Sigmoid colon (tissue), 4 donors: ENCODE data around the gene POLR1A.

ENCODE experiments used
- POLR2AphosphoS5 ChIP-seq, 4 donors: sonication (generic); formaldehyde crosslinking; IDR thresholded peaks; one replicate each; pipeline ENCODE4 v1.6.1; 2017; ENCODE audit warnings: antibody characterized with exemption in 4 of 4
- TF ChIP-seq, protein P1 (sequence below), 4 experiments: fragments of 450-650 bp in 3 of 4; fragments of 200-600 bp in 1 of 4; IDR thresholded peaks; one replicate each; pipeline ENCODE4 v1.5.1; 2016 to 2019; ENCODE audit warnings: antibody characterized with exemption in 4 of 4, mild to moderate bottlenecking in 3 of 4, moderate library complexity in 2 of 4

DNA sequence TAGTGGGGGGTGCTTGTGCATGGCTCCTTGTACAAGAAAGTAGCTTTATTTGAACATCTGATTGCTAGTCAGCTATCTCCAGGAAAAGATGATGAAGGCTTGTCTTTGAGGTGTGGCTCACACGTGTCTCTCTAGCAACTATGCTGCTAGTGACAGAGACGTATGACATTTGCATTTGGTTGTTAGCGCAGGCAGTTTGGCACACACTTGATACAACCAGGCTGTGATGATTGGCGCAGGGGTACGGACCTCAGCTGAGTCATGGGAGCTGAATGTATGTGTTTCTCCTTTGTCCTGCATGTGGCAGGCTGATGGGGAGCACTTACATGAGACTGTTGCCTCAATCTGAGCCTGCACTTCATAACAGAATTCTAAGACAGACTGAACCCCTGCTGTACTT, 30.0 kb upstream of the POLR1A start:
- TF ChIP-seq, protein P1, sequence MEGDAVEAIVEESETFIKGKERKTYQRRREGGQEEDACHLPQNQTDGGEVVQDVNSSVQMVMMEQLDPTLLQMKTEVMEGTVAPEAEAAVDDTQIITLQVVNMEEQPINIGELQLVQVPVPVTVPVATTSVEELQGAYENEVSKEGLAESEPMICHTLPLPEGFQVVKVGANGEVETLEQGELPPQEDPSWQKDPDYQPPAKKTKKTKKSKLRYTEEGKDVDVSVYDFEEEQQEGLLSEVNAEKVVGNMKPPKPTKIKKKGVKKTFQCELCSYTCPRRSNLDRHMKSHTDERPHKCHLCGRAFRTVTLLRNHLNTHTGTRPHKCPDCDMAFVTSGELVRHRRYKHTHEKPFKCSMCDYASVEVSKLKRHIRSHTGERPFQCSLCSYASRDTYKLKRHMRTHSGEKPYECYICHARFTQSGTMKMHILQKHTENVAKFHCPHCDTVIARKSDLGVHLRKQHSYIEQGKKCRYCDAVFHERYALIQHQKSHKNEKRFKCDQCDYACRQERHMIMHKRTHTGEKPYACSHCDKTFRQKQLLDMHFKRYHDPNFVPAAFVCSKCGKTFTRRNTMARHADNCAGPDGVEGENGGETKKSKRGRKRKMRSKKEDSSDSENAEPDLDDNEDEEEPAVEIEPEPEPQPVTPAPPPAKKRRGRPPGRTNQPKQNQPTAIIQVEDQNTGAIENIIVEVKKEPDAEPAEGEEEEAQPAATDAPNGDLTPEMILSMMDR (IDR thresholded peaks at IDR 0.05), result no peak
- no peak for TF ChIP-seq POLR2AphosphoS5 (IDR thresholded peaks at IDR 0.05)
